HepG2 (cell line): ENCODE data around the gene ANKRD2. TPM values are rescaled to one million over a fixed set of nuclear protein-coding genes. Genes with fewer than 3 reads are reported as not detected.
A peak's percentile ranks its signal among the peaks of the same experiment; 100 is the strongest.

Experiments used
- ATAC-seq: fragments of 200-7000 bp; cut with Tn5 transposase; 3 replicates; pipeline ENCODE4 v1.9.1; 2020; ENCODE audit warnings: mild to moderate bottlenecking, moderate library complexity
- BruUV-seq: library from RNA; stranded (reverse); fragments of 400-500 nt; replicated peaks from 2 replicates; lab custom pipeline; 2021; lab: Mats Ljungman, UMichigan
- CTCF ChIA-PET: fragments of 300-600 bp; formaldehyde crosslinking; extraction: SDS; loops from one replicate; lab custom pipeline; 2021; ENCODE audit warnings: low total read pairs, inconsistent platforms, low intra/inter-chr PET ratio; lab: Yijun Ruan, JAX
- POLR2A ChIA-PET: fragments of 350-600 bp; sonication (Branson Sonifier 250); formaldehyde crosslinking; loops from one replicate; lab custom pipeline; 2020; ENCODE audit warnings: antibody characterized with exemption, inconsistent platforms; lab: Yijun Ruan, JAX
- DNase-seq: peaks from one replicate; pipeline ENCODE4 v3.0.0-alpha.2; 2015; ENCODE audit warnings: low spot score
- FAIRE-seq: peaks from 3 replicates; lab custom pipeline; 2011; peaks lifted over from hg19 to GRCh38; lab: Jason Lieb, UNC
- H2AFZ ChIP-seq: one replicate; pipeline ENCODE4 v1.6.1; 2011; ENCODE audit warnings: low read length, inconsistent platforms
- H3K27ac ChIP-seq: fragments of 300-600 bp; 3 replicates; pipeline ENCODE4 v1.8.0; 2011; ENCODE audit warnings: mixed run types, mild to moderate bottlenecking, mixed read lengths, low read length, inconsistent platforms; ENCODE audit not compliant: insufficient read depth; ENCODE audit errors: extremely low read length
- H3K27me3 ChIP-seq, 2 experiments: fragments of 200-600 bp in 1 of 2; 2 replicates in 1 of 2; 3 replicates in 1 of 2; pipeline versions ENCODE4 v1.6.0 to v1.8.0; 2011; ENCODE audit warnings: low read length in 2 of 2, mild to moderate bottlenecking in 2 of 2, moderate library complexity in 2 of 2, inconsistent platforms in 1 of 2; ENCODE audit not compliant: insufficient read depth in 2 of 2, control insufficient read depth in 1 of 2
- H3K36me3 ChIP-seq, 2 experiments: fragments of 200-600 bp in 1 of 2; replicated peaks in 1 of 2; 2 replicates in 1 of 2; 3 replicates in 1 of 2; pipeline versions ENCODE4 v1.5.1 to v1.8.0; 2011; ENCODE audit warnings: low read length in 2 of 2, inconsistent platforms in 1 of 2; ENCODE audit not compliant: insufficient read depth in 2 of 2, control insufficient read depth in 1 of 2
- H3K4me1 ChIP-seq: 2 replicates; pipeline ENCODE4 v1.5.1; 2012; ENCODE audit warnings: low read length, inconsistent platforms; ENCODE audit not compliant: insufficient read depth
- H3K4me2 ChIP-seq: 2 replicates; pipeline ENCODE4 v1.6.0; 2011; ENCODE audit warnings: low read depth, low read length, inconsistent platforms
- H3K4me3 ChIP-seq, 3 experiments: fragments of 200-600 bp in 1 of 3; sonication (generic), shearing (Covaris generic) in 1 of 3; replicated peaks in 1 of 3; 2 replicates each; pipeline ENCODE4 v1.5.1; 2011 to 2016; ENCODE audit warnings: low read length in 3 of 3, inconsistent platforms in 2 of 3, low read depth in 2 of 3, mild to moderate bottlenecking in 2 of 3, control low read depth in 1 of 3, mixed read lengths in 1 of 3; ENCODE audit not compliant: insufficient read depth in 1 of 3
- H3K79me2 ChIP-seq: one replicate; pipeline ENCODE4 v1.6.1; 2011; ENCODE audit warnings: low read length, inconsistent platforms; ENCODE audit not compliant: insufficient read depth
- H3K9ac ChIP-seq: 2 replicates; pipeline ENCODE4 v1.6.0; 2011; ENCODE audit warnings: mild to moderate bottlenecking, low read depth, low read length, inconsistent platforms; ENCODE audit not compliant: insufficient read depth
- H3K9me3 ChIP-seq: 2 replicates; pipeline ENCODE4 v1.5.1; 2012; ENCODE audit warnings: mild to moderate bottlenecking, low read length
- H4K20me1 ChIP-seq: 2 replicates; pipeline ENCODE4 v1.6.0; 2011; ENCODE audit warnings: inconsistent platforms, mild to moderate bottlenecking, low read length, moderate library complexity; ENCODE audit not compliant: insufficient read depth
- MAFF ChIP-seq: IDR thresholded peaks from 2 replicates; pipeline ENCODE4 v1.6.1; 2011; ENCODE audit warnings: low read depth, low read length, improper control_type of control experiment
- MED1 ChIP-seq: sonication (generic); formaldehyde crosslinking; IDR thresholded peaks from 2 replicates; pipeline ENCODE4 v1.4.0; 2020; ENCODE audit warnings: missing genetic modification reagents
- MXD1 ChIP-seq: sonication (generic); formaldehyde crosslinking; IDR thresholded peaks from 2 replicates; pipeline ENCODE4 v1.4.0; 2020; ENCODE audit warnings: mild to moderate bottlenecking, missing genetic modification reagents
- SRSF1 ChIP-seq: fragments of 200-400 bp; formaldehyde crosslinking; optimal IDR thresholded peaks from 2 replicates; pipeline ENCODE3; 2017; ENCODE audit warnings: mild to moderate bottlenecking, low read depth, low read length, moderate library complexity
- YEATS4 ChIP-seq: sonication (generic); formaldehyde crosslinking; IDR thresholded peaks from 2 replicates; pipeline ENCODE4 v1.4.0; 2020; ENCODE audit warnings: missing genetic modification reagents, borderline replicate concordance
- ZBTB4 ChIP-seq: sonication (generic); formaldehyde crosslinking; IDR thresholded peaks from 2 replicates; pipeline ENCODE4 v1.4.0; 2020; ENCODE audit warnings: missing genetic modification reagents, mild to moderate bottlenecking, borderline replicate concordance
- ZNF160 ChIP-seq: sonication (generic); formaldehyde crosslinking; IDR thresholded peaks from 2 replicates; pipeline ENCODE4 v1.8.0; 2022; ENCODE audit warnings: mild to moderate bottlenecking, inconsistent platforms, missing genetic modification reagents
- ZNF24 ChIP-seq: fragments of 450-650 bp; IDR thresholded peaks from 2 replicates; pipeline ENCODE4 v1.6.1; 2017; ENCODE audit warnings: antibody characterized with exemption, mild to moderate bottlenecking
- ZNF33A ChIP-seq: sonication (generic); formaldehyde crosslinking; IDR thresholded peaks from 2 replicates; pipeline ENCODE4 v1.5.1; 2020; ENCODE audit warnings: missing genetic modification reagents, mild to moderate bottlenecking, moderate library complexity, borderline replicate concordance
- ZNF605 ChIP-seq: sonication (generic); formaldehyde crosslinking; IDR thresholded peaks from 2 replicates; pipeline ENCODE4 v1.8.0; 2022; ENCODE audit warnings: mild to moderate bottlenecking, missing genetic modification reagents
- WGBS: methylation state at CpG from one replicate; pipeline ENCODE4 v1.1.6; 2017; ENCODE audit warnings: low lambda C conversion rate; 5-methylcytosine and 5-hydroxymethylcytosine counted together
- in situ Hi-C: cut with HindIII; loops from 2 replicates; pipeline ENCODE4 v1.10.0; 2017; ENCODE audit warnings: low pct_unique_long_range_greater_than_20kb; ENCODE audit not compliant: extremely low pct_ligation_motif_present
- intact Hi-C: fragments of 100-400 bp; cut with micrococcal nuclease; formaldehyde crosslinking; loops from one replicate; pipeline ENCODE4 v1.10.0; 2022; ENCODE audit not compliant: unreplicated experiment
- polyA plus RNA-seq, 8 experiments: library from polyadenylated mRNA; depleted of rRNA in 3 of 8; stranded (reverse) in 7 of 8; unstranded in 1 of 8; fragments of >200 nt; fragmentation: Illumina TruSeq in 4 of 8; extraction: Trizol in 4 of 8; gene quantifications; 2 replicates each; pipeline versions ENCODE4 v1.2.1 to v1.2.3, GENCODE V29; 2011 to 2016; ENCODE audit warnings: low read depth in 4 of 8, missing spikeins in 1 of 8, mixed read lengths in 1 of 8; ENCODE audit not compliant: insufficient read depth in 1 of 8
- total RNA-seq, 5 experiments: library from RNA; depleted of rRNA; stranded (reverse); fragments of >200 nt; fragmentation: Illumina TruSeq; extraction: Trizol; gene quantifications; 2 replicates each; pipeline ENCODE4 v1.2.3, GENCODE V29; 2016; ENCODE audit warnings: low read depth in 1 of 5
- TF ChIP-seq, protein P1 (sequence below): sonication (generic); formaldehyde crosslinking; IDR thresholded peaks from 2 replicates; pipeline ENCODE4 v1.4.0; 2020; ENCODE audit warnings: missing genetic modification reagents

Gene ANKRD2
- total and polyA plus RNA-seq, 2 of the 13 experiments (the other 11 are each of a cell fraction or from before 2014, with no cell fraction given): not detected

DNA sequence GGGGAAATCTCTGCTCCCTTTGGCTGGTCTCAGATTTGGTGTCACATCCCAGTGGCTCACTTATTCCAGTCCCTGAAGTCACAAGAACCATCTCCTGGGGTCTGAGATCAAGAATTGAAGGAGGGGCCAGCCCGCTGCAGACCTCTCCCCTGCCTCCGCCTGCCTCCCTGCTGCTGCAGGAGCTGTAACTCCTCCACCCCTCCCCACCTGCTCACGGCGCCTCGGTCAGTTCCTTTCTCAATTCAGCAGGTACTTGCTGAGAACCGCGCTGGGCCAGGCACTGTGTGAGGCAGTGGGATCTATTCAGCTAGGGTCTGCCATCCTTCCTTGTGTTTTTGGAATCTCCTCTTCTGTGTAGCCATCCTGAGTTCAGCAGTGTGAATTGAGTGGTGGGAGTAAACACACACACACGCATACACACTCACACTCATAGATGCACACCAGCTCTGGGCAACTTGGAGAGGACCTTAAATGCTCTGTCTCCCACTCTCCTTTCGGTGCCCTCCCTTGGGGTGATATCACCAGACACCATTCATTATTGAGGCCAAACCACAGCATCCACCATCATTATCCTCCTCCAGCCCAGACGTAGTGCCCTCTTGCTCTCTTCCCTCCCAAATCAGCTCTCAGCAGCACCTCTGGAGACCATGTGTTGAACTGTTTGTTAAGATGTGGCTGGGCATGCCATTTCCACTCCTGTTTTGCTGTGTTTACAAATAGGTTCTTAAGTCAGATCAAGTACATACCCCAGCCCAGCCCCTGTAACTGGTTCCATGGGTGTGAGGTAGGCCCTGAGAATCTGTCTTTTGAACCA, 22.0 kb upstream of the ANKRD2 start:
- 94% methylated on average over 10 of the region's 10 CpGs for whole genome bisulfite sequencing
- DNase-seq (no peak), ATAC-seq (no peak), FAIRE-seq (no peak)
- Histone ChIP-seq H3K9ac (peak overlapping the region; percentile 55; the same call in 1 of the 2 replicates), H3K27me3 (no peaks in the 10 kb centered on the region), H3K4me3 (no peak overlapping the region), H4K20me1 (no peaks in the 10 kb centered on the region), H2AFZ (no peak overlapping the region), H3K27ac (peak overlapping the region; percentile 50), H3K9me3 (no peaks in the 10 kb centered on the region), H3K36me3 (no peaks in the 10 kb centered on the region), H3K4me1 (peaks cover 37% of the 10 kb centered on the region), H3K4me2 (no peak overlapping the region), H3K79me2 (no peaks in the 10 kb centered on the region)
- in situ Hi-C loops: loop anchor here (5.0 kb wide), 1 partner anchor 88 kb away; no protein-coding TSS in a partner anchor
- CTCF ChIA-PET: no interaction called here
- no peak for TF ChIP-seq YEATS4 (CRISPR knock-in tag)
- no peak for TF ChIP-seq ZNF24
- no peak for TF ChIP-seq MXD1 (CRISPR knock-in tag)
- no peak for TF ChIP-seq SRSF1
- no peak for TF ChIP-seq ZNF160
- TF ChIP-seq, protein P1, sequence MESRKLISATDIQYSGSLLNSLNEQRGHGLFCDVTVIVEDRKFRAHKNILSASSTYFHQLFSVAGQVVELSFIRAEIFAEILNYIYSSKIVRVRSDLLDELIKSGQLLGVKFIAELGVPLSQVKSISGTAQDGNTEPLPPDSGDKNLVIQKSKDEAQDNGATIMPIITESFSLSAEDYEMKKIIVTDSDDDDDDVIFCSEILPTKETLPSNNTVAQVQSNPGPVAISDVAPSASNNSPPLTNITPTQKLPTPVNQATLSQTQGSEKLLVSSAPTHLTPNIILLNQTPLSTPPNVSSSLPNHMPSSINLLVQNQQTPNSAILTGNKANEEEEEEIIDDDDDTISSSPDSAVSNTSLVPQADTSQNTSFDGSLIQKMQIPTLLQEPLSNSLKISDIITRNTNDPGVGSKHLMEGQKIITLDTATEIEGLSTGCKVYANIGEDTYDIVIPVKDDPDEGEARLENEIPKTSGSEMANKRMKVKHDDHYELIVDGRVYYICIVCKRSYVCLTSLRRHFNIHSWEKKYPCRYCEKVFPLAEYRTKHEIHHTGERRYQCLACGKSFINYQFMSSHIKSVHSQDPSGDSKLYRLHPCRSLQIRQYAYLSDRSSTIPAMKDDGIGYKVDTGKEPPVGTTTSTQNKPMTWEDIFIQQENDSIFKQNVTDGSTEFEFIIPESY: peak; percentile 33; the same call in 1 of the 2 replicates
- TF ChIP-seq ZNF33A (CRISPR knock-in tag): no peak
- TF ChIP-seq MED1: no peak
- no peak for TF ChIP-seq MAFF
- TF ChIP-seq ZNF605 (CRISPR knock-in tag): no peak
- TF ChIP-seq ZBTB4 (CRISPR knock-in tag): 0 out of 2 replicates have a peak, but pooled peaks have one; percentile 4
- BruUV-seq: TSS peak; percentile 87
- POLR2A ChIA-PET: interaction anchor here (1.3 kb wide), 1 partner anchor 53 kb away, joined by 3 read pairs; no protein-coding TSS in a partner anchor
- intact Hi-C loops: no loop called here
